GM10266 (cell line): ENCODE data around the gene RAB37.

ENCODE experiments used
- DNase-seq: peaks from one replicate; pipeline ENCODE4 v3.0.0; 2012; ENCODE audit errors: extremely low spot score
- CTCF ChIP-seq: IDR thresholded peaks from 2 replicates; pipeline ENCODE4 v1.5.1; 2012; ENCODE audit warnings: mild to moderate bottlenecking, low read depth; ENCODE audit not compliant: control insufficient read depth, insufficient read depth; ENCODE audit errors: missing control alignments

Gene RAB37

GRCh38 chr17:74740173-74740572 lies 3.1 kb downstream of the RAB37 start:
- TF ChIP-seq CTCF = no peak
- peak; percentile 3 for DNase-seq

GRCh38 chr17:74740641-74741387 lies 3.8 kb downstream of the RAB37 start:
- peak; percentile 3 for DNase-seq
- TF ChIP-seq CTCF = no peak

- TF ChIP-seq CTCF = no peak
- peak; percentile 58 for DNase-seq
Observed at GRCh38 chr17:74742153-74742515, 5.1 kb downstream of the RAB37 start.

- no peak for TF ChIP-seq CTCF
- DNase-seq = no peak
Observed at GRCh38 chr17:74742978-74743545, 6.0 kb downstream of the RAB37 start.

- DNase-seq = no peak
- no peak for TF ChIP-seq CTCF
Observed at GRCh38 chr17:74743755-74744154, 6.7 kb downstream of the RAB37 start.

GRCh38 chr17:74744349-74744713 lies 7.3 kb downstream of the RAB37 start:
- TF ChIP-seq CTCF = no peak
- no peak for DNase-seq
